ENCODE results near the gene FEM1B. TPM values are rescaled to one million over a fixed set of nuclear protein-coding genes. Genes with fewer than 3 reads are reported as not detected.

Gene FEM1B
- total RNA-seq, 1 donor from 2014 or later: 46.7 TPM

DNA sequence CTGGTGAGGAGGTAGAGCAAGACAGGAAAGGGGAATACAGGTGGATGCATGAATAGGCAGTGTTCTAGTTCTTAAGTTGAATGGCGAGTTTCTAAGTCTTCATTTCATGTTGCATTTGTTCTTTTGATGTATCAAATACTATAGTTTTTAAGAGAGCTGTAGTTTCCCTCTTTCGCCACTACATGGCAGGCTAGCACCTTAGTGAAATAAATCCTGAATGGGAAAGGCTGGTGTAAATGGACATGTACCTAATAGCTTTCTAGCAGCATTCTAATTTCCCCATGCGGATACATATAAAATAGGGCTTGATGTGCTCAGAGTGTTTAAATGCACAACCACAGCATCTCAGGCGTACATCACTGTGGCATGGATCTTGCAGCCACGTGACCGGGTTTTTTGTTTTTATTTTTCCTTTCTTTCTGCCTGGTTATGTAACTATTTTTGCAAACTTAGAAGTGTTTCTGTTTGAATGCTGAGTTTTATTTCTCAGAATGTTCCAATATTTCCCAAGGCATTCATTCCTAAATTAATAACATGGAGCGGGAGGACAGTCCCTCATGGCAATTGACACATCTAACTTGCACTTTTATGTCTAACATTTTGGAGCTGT lies 24.5 kb upstream of the FEM1B start:
- no peak for DNase-seq
- peak; percentile 92 for TF ChIP-seq CTCF (IDR thresholded peaks at IDR 0.05; ENCODE audit: borderline replicate concordance)
- Histone ChIP-seq H3K27ac (replicated peaks) (no peak overlapping the region), H3K4me1 (peaks cover 18% of the 10 kb centered on the region), H3K9me3 (replicated peaks) (no peaks in the 10 kb centered on the region), H3K36me3 (no peaks in the 10 kb centered on the region), H3K4me3 (no peak overlapping the region), H3K27me3 (ENCODE audit: low read depth) (no peaks in the 10 kb centered on the region)
- intact Hi-C loops (cut with micrococcal nuclease): no loop called here

DNA sequence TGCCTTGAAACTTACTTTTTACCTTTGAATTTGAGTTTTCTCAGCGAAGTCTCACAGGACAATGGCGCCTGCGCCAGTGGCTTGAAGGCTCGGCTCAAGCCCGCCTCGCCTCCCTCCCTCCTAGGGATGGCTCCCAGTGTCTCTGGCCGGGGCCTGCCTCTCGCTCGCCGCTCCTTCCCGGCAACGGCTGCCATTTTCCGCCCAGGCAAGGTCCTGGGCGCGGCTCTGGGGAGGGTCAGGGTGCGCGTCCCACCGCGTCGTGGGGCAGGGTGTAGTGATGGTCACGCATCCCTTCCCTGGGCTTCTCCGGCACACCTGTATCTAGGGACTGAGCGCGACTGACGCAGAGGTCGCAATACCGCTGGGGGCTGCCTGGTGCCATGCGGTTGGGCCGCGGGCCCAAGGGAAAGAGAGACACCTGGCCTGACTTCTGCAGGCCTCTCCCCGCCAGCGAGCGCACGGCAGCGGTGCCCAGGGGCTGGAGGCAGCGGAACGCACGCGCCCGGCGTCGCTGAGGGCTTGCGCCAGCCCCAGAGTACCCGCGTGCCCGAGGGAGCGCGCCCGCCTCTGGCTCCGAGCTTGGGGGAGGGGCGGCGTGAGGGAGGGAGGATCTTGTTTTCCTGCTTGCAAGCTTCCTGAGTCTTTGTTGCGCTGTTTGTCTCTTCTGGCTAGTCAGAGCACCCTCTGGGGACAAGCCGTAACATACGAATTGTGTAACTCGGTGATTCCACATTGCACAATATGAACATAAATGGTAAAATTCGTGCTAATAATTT lies 20.7 kb upstream of the FEM1B start:
- no peaks in the 10 kb centered on the region for H3K9me3 ChIP-seq (replicated peaks)
- peak overlapping the region; percentile 71 for H3K4me3 ChIP-seq
- H3K36me3 ChIP-seq: no peaks in the 10 kb centered on the region
- H3K27me3 ChIP-seq (ENCODE audit: low read depth): no peaks in the 10 kb centered on the region
- H3K27ac ChIP-seq (replicated peaks): peak overlapping the region; percentile 90
- H3K4me1 ChIP-seq: peaks cover 30% of the 10 kb centered on the region
- intact Hi-C loops (cut with micrococcal nuclease): no loop called here
- peak; percentile 92 for DNase-seq
- TF ChIP-seq CTCF (IDR thresholded peaks at IDR 0.05; ENCODE audit: borderline replicate concordance): no peak

GRCh38 chr15:68258692-68259091 lies 18.9 kb upstream of the FEM1B start:
- no peak for DNase-seq
- no peak for TF ChIP-seq CTCF (IDR thresholded peaks at IDR 0.05; ENCODE audit: borderline replicate concordance)
- Histone ChIP-seq H3K36me3 (no peaks in the 10 kb centered on the region), H3K4me1 (peaks cover 25% of the 10 kb centered on the region), H3K27me3 (ENCODE audit: low read depth) (no peaks in the 10 kb centered on the region), H3K27ac (replicated peaks) (peak overlapping the region; percentile 47), H3K9me3 (replicated peaks) (no peaks in the 10 kb centered on the region), H3K4me3 (no peak overlapping the region)
- intact Hi-C loops (cut with micrococcal nuclease): no loop called here

GRCh38 chr15:68259883-68260282 lies 17.7 kb upstream of the FEM1B start:
- intact Hi-C loops (cut with micrococcal nuclease): no loop called here
- H3K36me3 ChIP-seq: no peaks in the 10 kb centered on the region
- DNase-seq: no peak
- H3K27me3 ChIP-seq (ENCODE audit: low read depth): no peaks in the 10 kb centered on the region
- TF ChIP-seq CTCF (IDR thresholded peaks at IDR 0.05; ENCODE audit: borderline replicate concordance): no peak
- peak overlapping the region; percentile 47 for H3K27ac ChIP-seq (replicated peaks)
- no peak overlapping the region for H3K4me3 ChIP-seq
- peaks cover 25% of the 10 kb centered on the region for H3K4me1 ChIP-seq
- H3K9me3 ChIP-seq (replicated peaks): no peaks in the 10 kb centered on the region

- no peak overlapping the region for H3K27ac ChIP-seq (replicated peaks)
- peaks cover 25% of the 10 kb centered on the region for H3K4me1 ChIP-seq
- TF ChIP-seq CTCF (IDR thresholded peaks at IDR 0.05; ENCODE audit: borderline replicate concordance): no peak
- DNase-seq: no peak
- H3K27me3 ChIP-seq (ENCODE audit: low read depth): no peaks in the 10 kb centered on the region
- intact Hi-C loops (cut with micrococcal nuclease): no loop called here
- H3K36me3 ChIP-seq: no peaks in the 10 kb centered on the region
- H3K9me3 ChIP-seq (replicated peaks): no peaks in the 10 kb centered on the region
- no peak overlapping the region for H3K4me3 ChIP-seq
Measured at GRCh38 chr15:68261241-68261640, 16.3 kb upstream of the FEM1B start.
